ENCODE measurements around the gene CFAP91. TPM values are rescaled to one million over a fixed set of nuclear protein-coding genes. Genes with fewer than 3 reads are reported as not detected.

Gene CFAP91
- total RNA-seq, 1 experiment from 2014 or later = 0.90 TPM

DNA sequence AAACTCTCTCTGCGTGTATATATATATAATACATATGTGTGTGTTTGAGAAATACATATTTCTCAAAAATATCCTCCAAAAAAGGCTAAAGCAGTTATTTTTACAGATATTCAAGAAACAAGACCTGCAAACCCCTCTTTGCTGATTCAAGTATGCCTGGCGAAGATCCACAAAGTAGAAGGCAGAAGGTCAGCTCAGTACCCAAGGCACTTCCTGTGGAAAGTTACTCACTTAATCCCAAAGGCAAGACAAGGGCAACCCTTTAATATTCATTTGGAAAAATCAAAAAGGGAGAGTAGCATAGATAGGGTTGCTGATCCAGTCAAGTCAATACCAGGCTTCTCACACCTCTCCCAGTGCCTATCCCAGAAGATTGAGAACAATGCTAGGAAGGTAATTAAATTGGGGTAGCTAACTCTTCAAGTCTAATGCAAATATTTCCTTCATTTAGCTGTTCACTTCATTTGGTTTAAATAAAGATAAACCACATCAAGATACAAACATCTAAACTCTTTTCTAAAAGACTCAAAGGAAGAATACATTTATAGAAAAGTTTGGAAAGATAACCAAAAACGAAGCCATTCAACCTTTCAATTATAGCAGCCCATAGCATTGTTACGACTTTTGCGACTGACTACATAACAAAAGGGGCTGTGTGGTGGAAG lies 32.8 kb upstream of the CFAP91 start:
- no peaks in the 10 kb centered on the region for H3K27me3 ChIP-seq (ENCODE audit: control insufficient read depth, insufficient read depth, low read length)
- H3K36me3 ChIP-seq (ENCODE audit: control insufficient read depth, insufficient read depth, low read length) = peaks cover 44% of the 10 kb centered on the region
- H3K27ac ChIP-seq (ENCODE audit: low read length) = no peak overlapping the region
- DNase-seq (ENCODE audit: low read depth, low spot score) (no peak), ATAC-seq (no peak)
- 0 out of 2 replicates have a peak, but pooled peaks cover 4% of the 10 kb centered on the region for H3K4me1 ChIP-seq (ENCODE audit: control insufficient read depth, insufficient read depth, low read length)
- in situ Hi-C loops (cut with HindIII; ENCODE audit: low pct_unique_long_range_greater_than_20kb, low sequenced_read_pairs) (no loop called here), intact Hi-C loops (cut with micrococcal nuclease; ENCODE audit: unreplicated experiment) (no loop called here)
- ChIA-PET POLR2A (no interaction called here), CTCF (no interaction called here)
- no peak overlapping the region for H3K4me3 ChIP-seq (ENCODE audit: low read depth in 2 of 2, low read length in 2 of 2)
- BruUV-seq (replicated peaks) = no TSS peak
- no peaks in the 10 kb centered on the region for H3K9me3 ChIP-seq (ENCODE audit: control insufficient read depth, insufficient read depth, low read depth, low read length)
- TF ChIP-seq, protein P1, sequence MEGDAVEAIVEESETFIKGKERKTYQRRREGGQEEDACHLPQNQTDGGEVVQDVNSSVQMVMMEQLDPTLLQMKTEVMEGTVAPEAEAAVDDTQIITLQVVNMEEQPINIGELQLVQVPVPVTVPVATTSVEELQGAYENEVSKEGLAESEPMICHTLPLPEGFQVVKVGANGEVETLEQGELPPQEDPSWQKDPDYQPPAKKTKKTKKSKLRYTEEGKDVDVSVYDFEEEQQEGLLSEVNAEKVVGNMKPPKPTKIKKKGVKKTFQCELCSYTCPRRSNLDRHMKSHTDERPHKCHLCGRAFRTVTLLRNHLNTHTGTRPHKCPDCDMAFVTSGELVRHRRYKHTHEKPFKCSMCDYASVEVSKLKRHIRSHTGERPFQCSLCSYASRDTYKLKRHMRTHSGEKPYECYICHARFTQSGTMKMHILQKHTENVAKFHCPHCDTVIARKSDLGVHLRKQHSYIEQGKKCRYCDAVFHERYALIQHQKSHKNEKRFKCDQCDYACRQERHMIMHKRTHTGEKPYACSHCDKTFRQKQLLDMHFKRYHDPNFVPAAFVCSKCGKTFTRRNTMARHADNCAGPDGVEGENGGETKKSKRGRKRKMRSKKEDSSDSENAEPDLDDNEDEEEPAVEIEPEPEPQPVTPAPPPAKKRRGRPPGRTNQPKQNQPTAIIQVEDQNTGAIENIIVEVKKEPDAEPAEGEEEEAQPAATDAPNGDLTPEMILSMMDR (IDR thresholded peaks at IDR 0.05) = no peak
- no peak for TF ChIP-seq SIN3A (IDR thresholded peaks at IDR 0.05; ENCODE audit: borderline replicate concordance, insufficient read depth, low read depth, low read length)
- TF ChIP-seq, protein P2, sequence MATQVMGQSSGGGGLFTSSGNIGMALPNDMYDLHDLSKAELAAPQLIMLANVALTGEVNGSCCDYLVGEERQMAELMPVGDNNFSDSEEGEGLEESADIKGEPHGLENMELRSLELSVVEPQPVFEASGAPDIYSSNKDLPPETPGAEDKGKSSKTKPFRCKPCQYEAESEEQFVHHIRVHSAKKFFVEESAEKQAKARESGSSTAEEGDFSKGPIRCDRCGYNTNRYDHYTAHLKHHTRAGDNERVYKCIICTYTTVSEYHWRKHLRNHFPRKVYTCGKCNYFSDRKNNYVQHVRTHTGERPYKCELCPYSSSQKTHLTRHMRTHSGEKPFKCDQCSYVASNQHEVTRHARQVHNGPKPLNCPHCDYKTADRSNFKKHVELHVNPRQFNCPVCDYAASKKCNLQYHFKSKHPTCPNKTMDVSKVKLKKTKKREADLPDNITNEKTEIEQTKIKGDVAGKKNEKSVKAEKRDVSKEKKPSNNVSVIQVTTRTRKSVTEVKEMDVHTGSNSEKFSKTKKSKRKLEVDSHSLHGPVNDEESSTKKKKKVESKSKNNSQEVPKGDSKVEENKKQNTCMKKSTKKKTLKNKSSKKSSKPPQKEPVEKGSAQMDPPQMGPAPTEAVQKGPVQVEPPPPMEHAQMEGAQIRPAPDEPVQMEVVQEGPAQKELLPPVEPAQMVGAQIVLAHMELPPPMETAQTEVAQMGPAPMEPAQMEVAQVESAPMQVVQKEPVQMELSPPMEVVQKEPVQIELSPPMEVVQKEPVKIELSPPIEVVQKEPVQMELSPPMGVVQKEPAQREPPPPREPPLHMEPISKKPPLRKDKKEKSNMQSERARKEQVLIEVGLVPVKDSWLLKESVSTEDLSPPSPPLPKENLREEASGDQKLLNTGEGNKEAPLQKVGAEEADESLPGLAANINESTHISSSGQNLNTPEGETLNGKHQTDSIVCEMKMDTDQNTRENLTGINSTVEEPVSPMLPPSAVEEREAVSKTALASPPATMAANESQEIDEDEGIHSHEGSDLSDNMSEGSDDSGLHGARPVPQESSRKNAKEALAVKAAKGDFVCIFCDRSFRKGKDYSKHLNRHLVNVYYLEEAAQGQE (IDR thresholded peaks at IDR 0.05; ENCODE audit: insufficient read depth in 1 of 2, low read depth in 2 of 2, low read length in 1 of 2) = no peak
- no peak for TF ChIP-seq TCF7L2 (IDR thresholded peaks at IDR 0.05; ENCODE audit: low read depth, low read length)
- no peak for TF ChIP-seq POLR2AphosphoS5 (IDR thresholded peaks at IDR 0.05; ENCODE audit: low read depth, low read length)

DNA sequence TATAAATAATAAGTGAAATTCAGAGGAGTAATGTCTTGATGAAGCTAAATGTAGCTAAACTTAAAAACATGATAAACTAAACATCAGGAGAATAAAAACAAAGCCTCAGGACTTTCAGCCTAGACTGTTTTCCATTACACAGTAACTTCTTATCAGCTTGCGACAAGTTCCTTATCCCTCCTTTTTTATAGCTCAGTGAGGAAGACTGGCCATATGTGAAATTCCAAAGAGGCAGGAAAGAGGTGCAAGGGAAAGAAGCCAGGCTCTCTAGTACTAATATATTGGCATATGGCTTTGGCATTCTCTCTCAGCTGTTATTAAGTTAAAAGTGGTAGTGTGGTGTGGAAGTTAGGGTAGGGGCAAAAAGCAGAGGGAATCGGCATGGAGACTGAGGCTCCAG lies 30.0 kb upstream of the CFAP91 start:
- in situ Hi-C loops (cut with HindIII; ENCODE audit: low pct_unique_long_range_greater_than_20kb, low sequenced_read_pairs) = no loop called here
- TF ChIP-seq, protein P1 (IDR thresholded peaks at IDR 0.05) = no peak
- TF ChIP-seq, protein P2 (IDR thresholded peaks at IDR 0.05; ENCODE audit: insufficient read depth in 1 of 2, low read depth in 2 of 2, low read length in 1 of 2) = no peak
- Histone ChIP-seq H3K27ac (ENCODE audit: low read length) (no peak overlapping the region), H3K27me3 (ENCODE audit: control insufficient read depth, insufficient read depth, low read length) (no peaks in the 10 kb centered on the region), H3K4me1 (ENCODE audit: control insufficient read depth, insufficient read depth, low read length) (peaks cover 17% of the 10 kb centered on the region), H3K9me3 (ENCODE audit: control insufficient read depth, insufficient read depth, low read depth, low read length) (no peaks in the 10 kb centered on the region), H3K36me3 (ENCODE audit: control insufficient read depth, insufficient read depth, low read length) (peaks cover 47% of the 10 kb centered on the region), H3K4me3 (ENCODE audit: low read depth in 2 of 2, low read length in 2 of 2) (no peak overlapping the region)
- intact Hi-C loops (cut with micrococcal nuclease; ENCODE audit: unreplicated experiment) = no loop called here
- DNase-seq (ENCODE audit: low read depth, low spot score) = no peak
- ATAC-seq = no peak
- ChIA-PET POLR2A (no interaction called here), CTCF (no interaction called here)
- BruUV-seq (replicated peaks) = no TSS peak
